ENCODE results near the gene SPNS2.
A peak's percentile ranks its signal among the peaks of the same experiment; 100 is the strongest.

DNA sequence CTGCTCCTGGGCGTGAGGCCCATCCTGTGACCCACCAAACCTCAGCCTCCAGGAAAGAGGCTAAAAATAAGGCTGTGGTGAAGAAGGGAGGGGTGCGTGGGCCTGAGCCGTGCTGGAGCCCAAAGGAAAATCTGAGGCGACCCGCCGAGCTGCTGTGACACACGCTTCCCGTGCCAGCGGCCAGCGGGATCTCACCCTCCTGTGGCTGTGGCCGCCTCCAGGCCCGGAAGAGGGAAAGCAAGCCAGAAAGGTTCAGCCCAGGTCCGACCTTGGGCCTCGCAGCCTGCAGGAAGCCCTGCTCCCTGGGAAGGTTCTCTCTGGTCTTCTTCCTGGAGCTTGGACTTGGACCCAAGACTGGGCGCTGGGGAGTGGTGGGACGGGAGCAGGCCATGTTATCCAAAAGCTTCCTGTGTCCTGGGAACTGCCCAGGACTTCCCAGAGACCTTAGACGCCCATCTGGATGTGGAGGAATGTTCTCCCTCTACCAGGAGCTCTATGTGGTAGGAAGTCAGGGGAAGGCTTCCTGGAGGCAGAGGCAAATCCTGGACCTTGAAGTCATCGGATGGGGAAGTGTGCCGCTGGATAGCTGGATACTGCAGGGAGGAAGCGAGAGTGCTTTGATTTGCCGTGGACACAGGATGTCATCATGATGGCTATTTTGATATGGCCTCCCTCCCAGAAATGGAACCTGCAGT is 11.4 kb downstream of the SPNS2 start:
- no peak for TF ChIP-seq POLR2A (IDR thresholded peaks at IDR 0.05)
- TF ChIP-seq, protein P1, sequence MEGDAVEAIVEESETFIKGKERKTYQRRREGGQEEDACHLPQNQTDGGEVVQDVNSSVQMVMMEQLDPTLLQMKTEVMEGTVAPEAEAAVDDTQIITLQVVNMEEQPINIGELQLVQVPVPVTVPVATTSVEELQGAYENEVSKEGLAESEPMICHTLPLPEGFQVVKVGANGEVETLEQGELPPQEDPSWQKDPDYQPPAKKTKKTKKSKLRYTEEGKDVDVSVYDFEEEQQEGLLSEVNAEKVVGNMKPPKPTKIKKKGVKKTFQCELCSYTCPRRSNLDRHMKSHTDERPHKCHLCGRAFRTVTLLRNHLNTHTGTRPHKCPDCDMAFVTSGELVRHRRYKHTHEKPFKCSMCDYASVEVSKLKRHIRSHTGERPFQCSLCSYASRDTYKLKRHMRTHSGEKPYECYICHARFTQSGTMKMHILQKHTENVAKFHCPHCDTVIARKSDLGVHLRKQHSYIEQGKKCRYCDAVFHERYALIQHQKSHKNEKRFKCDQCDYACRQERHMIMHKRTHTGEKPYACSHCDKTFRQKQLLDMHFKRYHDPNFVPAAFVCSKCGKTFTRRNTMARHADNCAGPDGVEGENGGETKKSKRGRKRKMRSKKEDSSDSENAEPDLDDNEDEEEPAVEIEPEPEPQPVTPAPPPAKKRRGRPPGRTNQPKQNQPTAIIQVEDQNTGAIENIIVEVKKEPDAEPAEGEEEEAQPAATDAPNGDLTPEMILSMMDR (IDR thresholded peaks at IDR 0.05), result no peak
- peak in 1 of 2 donors; percentile 32 for TF ChIP-seq EP300 (IDR thresholded peaks at IDR 0.05)

Data from tibial nerve (tissue), 4 donors.